Sigmoid colon (tissue), 7 donors: ENCODE data around the gene HMCN2. TPM values are rescaled to one million over a fixed set of nuclear protein-coding genes. Genes with fewer than 3 reads are reported as not detected.

Source experiments
- DNase-seq: peaks from one replicate; pipeline ENCODE4 v3.0.0-alpha.2; 2019
- H3K27ac ChIP-seq, 4 donors: fragments of 200-600 bp; sonication (generic); one replicate each; pipeline ENCODE4 v1.5.1; 2016 to 2019; ENCODE audit warnings: mild to moderate bottlenecking in 1 of 4
- H3K27me3 ChIP-seq, 3 donors: fragments of 200-600 bp; sonication (generic); one replicate each; pipeline ENCODE4 v1.5.1; 2019; ENCODE audit warnings: mild to moderate bottlenecking in 1 of 3
- H3K36me3 ChIP-seq, 4 donors: fragments of 200-600 bp; sonication (generic); one replicate each; pipeline ENCODE4 v1.5.1; 2016 to 2019
- H3K4me1 ChIP-seq, 4 donors: fragments of 200-600 bp; sonication (generic); one replicate each; pipeline ENCODE4 v1.5.1; 2017 to 2019
- H3K4me3 ChIP-seq, 4 donors: fragments of 200-600 bp; sonication (generic); one replicate each; pipeline ENCODE4 v1.5.1; 2017 to 2019; ENCODE audit warnings: mild to moderate bottlenecking in 2 of 4, moderate library complexity in 1 of 4
- H3K9me3 ChIP-seq, 4 donors: fragments of 200-600 bp in 3 of 4; sonication (generic) in 3 of 4; one replicate each; pipeline versions ENCODE4 v1.5.1 to v1.6.1; 2013 to 2019
- CTCF ChIP-seq, 4 experiments: fragments of 450-650 bp in 3 of 4; fragments of 200-600 bp in 1 of 4; IDR thresholded peaks; one replicate each; pipeline ENCODE4 v1.5.1; 2016 to 2019; ENCODE audit warnings: antibody characterized with exemption in 4 of 4, mild to moderate bottlenecking in 3 of 4, moderate library complexity in 2 of 4
- EP300 ChIP-seq, 4 donors: sonication (generic); formaldehyde crosslinking; IDR thresholded peaks; one replicate each; pipeline ENCODE4 v1.6.1; 2017; ENCODE audit warnings: antibody characterized with exemption in 4 of 4
- POLR2A ChIP-seq, 2 donors: fragments of 450-650 bp; IDR thresholded peaks; one replicate each; pipeline ENCODE4 v1.6.1; 2016; ENCODE audit warnings: antibody characterized with exemption in 2 of 2, mild to moderate bottlenecking in 2 of 2, moderate library complexity in 2 of 2
- POLR2AphosphoS5 ChIP-seq, 4 donors: sonication (generic); formaldehyde crosslinking; IDR thresholded peaks; one replicate each; pipeline ENCODE4 v1.6.1; 2017; ENCODE audit warnings: antibody characterized with exemption in 4 of 4
- WGBS, 2 donors: extraction: QIAGEN DNeasy Blood & Tissue Kit; methylation state at CpG; one replicate each; pipeline ENCODE4 v1.1.7; 2013; 5-methylcytosine and 5-hydroxymethylcytosine counted together
- intact Hi-C: fragments of 100-400 bp; cut with DNase I; formaldehyde crosslinking; loops from one replicate; pipeline ENCODE4 v1.15.1; 2023
- polyA plus RNA-seq, 3 donors: library from polyadenylated mRNA; stranded (reverse); fragments of 200-250 nt; gene quantifications; one replicate each; pipeline ENCODE4 v1.2.3, GENCODE V29; 2013
- total RNA-seq, 4 donors: library from RNA; depleted of rRNA; stranded (reverse); fragments of >200 nt; gene quantifications; one replicate each; pipeline ENCODE4 v1.1.0, GENCODE V29; 2016
- donor health status: healthy with polysubstance abuse.
- donor health status: Bipolar disorder and iron deficiency.
- donor health status: healthy.

Gene HMCN2
- total and polyA plus RNA-seq, 7 donors = 3.6 to 106 (median 13.2) TPM

DNA sequence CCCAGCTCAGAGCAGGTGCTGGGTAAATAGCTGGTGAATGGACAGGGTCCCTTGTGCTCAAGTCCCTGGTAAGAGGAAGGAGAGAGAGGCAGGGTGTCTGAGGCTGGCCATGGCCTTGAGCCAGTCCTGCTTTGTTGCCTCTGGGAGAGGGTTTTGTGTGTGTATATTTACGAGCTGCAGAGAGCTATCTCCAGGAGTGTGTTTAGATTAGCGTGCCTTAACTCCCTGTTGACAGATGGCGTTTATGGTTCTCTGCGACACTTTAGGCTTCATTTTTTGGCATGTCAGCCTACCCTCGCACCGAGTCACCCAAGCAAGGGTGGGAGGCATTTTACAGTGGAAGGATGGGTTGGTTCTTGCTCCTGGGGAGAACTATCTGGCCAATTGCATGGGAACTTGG is 22.2 kb downstream of the HMCN2 start:
- DNase-seq = no peak
- Histone ChIP-seq H3K36me3 (peaks cover 0 to 14% (median 3%) of the 10 kb centered on the region in 4 donors), H3K27me3 (no peaks in the 10 kb centered on the region), H3K27ac (peak overlapping the region in 3 of 4 donors; percentile 56 to 95 (median 91)), H3K4me3 (no peak overlapping the region), H3K4me1 (peaks cover 0 to 92% (median 73%) of the 10 kb centered on the region in 4 donors), H3K9me3 (no peaks in the 10 kb centered on the region)
- WGBS, 2 donors = 8 to 55% methylated on average over 6 of the region's 6 CpGs
- intact Hi-C loops = loop anchor here (5.0 kb wide), 1 partner anchor 40 kb away; no protein-coding TSS in a partner anchor
- no peak for TF ChIP-seq POLR2A (IDR thresholded peaks at IDR 0.05)
- no peak for TF ChIP-seq EP300 (IDR thresholded peaks at IDR 0.05)
- TF ChIP-seq POLR2AphosphoS5 (IDR thresholded peaks at IDR 0.05) = peak in 2 of 4 donors; percentile 16 to 47
- TF ChIP-seq CTCF (IDR thresholded peaks at IDR 0.05) = no peak

DNA sequence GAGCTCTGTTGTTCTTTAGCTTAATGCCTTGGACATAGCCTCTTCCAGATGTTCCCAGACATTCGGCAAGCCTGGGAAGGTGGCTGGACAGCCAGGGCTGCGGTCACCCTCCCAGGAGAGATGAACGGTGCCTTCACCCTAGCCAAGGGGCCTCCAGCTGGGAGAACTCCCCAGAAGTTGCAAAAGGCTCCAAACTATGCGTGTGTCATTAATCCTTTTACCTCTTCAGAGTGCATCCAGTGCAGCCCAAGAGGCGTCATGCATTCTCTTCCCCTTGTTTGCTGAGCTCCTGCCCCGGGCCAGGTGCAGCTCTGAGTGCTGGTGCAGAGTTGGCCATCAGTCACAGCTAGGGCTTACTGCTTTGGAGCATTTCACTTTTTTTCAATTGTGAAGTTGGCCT is 22.8 kb downstream of the HMCN2 start:
- no peaks in the 10 kb centered on the region for H3K27me3 ChIP-seq
- no peaks in the 10 kb centered on the region for H3K9me3 ChIP-seq
- no peak overlapping the region for H3K4me3 ChIP-seq
- intact Hi-C loops = loop anchor here (5.0 kb wide), 1 partner anchor 39 kb away; no protein-coding TSS in a partner anchor
- H3K27ac ChIP-seq = peak overlapping the region in 3 of 4 donors; percentile 56 to 95 (median 91)
- TF ChIP-seq POLR2A (IDR thresholded peaks at IDR 0.05) (no peak), POLR2AphosphoS5 (IDR thresholded peaks at IDR 0.05) (peak in 2 of 4 donors; percentile 30 to 70)
- peaks cover 0 to 86% (median 66%) of the 10 kb centered on the region in 4 donors for H3K4me1 ChIP-seq
- 51 to 75% methylated on average over 6 of the region's 6 CpGs for WGBS, 2 donors
- peaks cover 0 to 14% (median 3%) of the 10 kb centered on the region in 4 donors for H3K36me3 ChIP-seq
- peak; percentile 79 for DNase-seq

DNA sequence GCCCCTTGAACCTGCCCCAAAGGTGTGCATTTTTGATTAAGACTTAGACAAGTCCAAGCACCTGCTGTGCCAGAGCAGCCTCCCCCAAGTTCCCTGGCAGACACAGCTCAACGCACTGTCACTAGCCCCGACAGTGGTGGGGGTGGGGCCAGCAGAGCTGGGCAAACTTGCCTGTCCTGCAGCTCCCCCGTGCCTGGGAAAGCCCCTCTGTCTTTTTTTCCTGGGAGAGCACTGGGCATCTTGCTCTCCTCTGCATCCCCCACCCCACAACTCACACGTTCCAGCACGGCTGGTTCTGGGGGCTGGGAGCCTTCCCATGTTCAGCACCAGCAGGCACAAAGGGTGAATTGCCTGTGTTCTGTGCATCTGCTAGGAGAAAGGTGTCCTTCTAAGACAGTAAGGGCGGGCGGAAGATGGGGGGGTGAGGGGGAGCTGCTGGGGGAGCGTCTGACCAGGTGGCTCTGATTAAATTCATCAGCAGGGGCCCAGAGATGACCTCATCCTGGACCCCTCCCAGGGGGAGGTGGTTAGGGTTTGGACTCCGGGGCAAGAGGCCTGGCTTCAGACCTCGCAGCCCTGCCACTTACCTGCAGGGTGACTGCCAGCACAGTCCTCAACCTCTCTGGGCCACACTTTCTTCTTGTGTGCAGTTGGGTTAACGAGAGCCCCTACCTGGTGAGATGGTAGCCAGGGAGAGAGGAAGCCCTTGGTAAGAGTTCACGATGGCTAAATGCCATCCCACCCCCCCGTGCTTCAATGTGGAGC is 23.5 kb downstream of the HMCN2 start:
- no peaks in the 10 kb centered on the region for H3K27me3 ChIP-seq
- DNase-seq = no peak
- H3K27ac ChIP-seq = peak overlapping the region; percentile 52 to 95 (median 74)
- no peak overlapping the region for H3K4me3 ChIP-seq
- no peak for TF ChIP-seq CTCF (IDR thresholded peaks at IDR 0.05)
- TF ChIP-seq POLR2AphosphoS5 (IDR thresholded peaks at IDR 0.05) = no peak
- no peak for TF ChIP-seq EP300 (IDR thresholded peaks at IDR 0.05)
- TF ChIP-seq POLR2A (IDR thresholded peaks at IDR 0.05) = no peak
- H3K36me3 ChIP-seq = peaks cover 0 to 14% (median 3%) of the 10 kb centered on the region in 4 donors
- intact Hi-C loops = loop anchor here (5.0 kb wide), 1 partner anchor 38 kb away; no protein-coding TSS in a partner anchor
- 40 to 61% methylated on average over 13 of the region's 13 CpGs for WGBS, 2 donors
- H3K4me1 ChIP-seq = peaks cover 0 to 78% (median 61%) of the 10 kb centered on the region in 4 donors
- H3K9me3 ChIP-seq = no peaks in the 10 kb centered on the region

- 65 to 68% methylated on average over 12 of the region's 12 CpGs for WGBS, 2 donors
- no peaks in the 10 kb centered on the region for H3K9me3 ChIP-seq
- no peaks in the 10 kb centered on the region for H3K27me3 ChIP-seq
- intact Hi-C loops = loop anchor here (5.0 kb wide), 1 partner anchor 38 kb away; no protein-coding TSS in a partner anchor
- DNase-seq = peak; percentile 81
- no peak for TF ChIP-seq EP300 (IDR thresholded peaks at IDR 0.05)
- TF ChIP-seq POLR2AphosphoS5 (IDR thresholded peaks at IDR 0.05) = no peak
- no peak for TF ChIP-seq CTCF (IDR thresholded peaks at IDR 0.05)
- no peak for TF ChIP-seq POLR2A (IDR thresholded peaks at IDR 0.05)
- H3K4me3 ChIP-seq = no peak overlapping the region
- H3K27ac ChIP-seq = peak overlapping the region; percentile 52 to 95 (median 74)
- H3K36me3 ChIP-seq = peaks cover 0 to 14% (median 3%) of the 10 kb centered on the region in 4 donors
- H3K4me1 ChIP-seq = peaks cover 0 to 72% (median 54%) of the 10 kb centered on the region in 4 donors
These were observed 24.2 kb downstream of the HMCN2 start for GRCh38 chr9:130289711-130290241.
